Esophagus muscularis mucosa (tissue), 4 donors: ENCODE data around the gene MYH10. TPM values are rescaled to one million over a fixed set of nuclear protein-coding genes. Genes with fewer than 3 reads are reported as not detected.

Source experiments
- DNase-seq: peaks from one replicate; pipeline ENCODE4 v3.0.0-alpha.2; 2017; ENCODE audit errors: extremely low spot score
- H3K27ac ChIP-seq, 4 donors: fragments of 200-600 bp; sonication (generic); replicated peaks in 1 of 4; 1 replicate in 3 of 4; 2 replicates in 1 of 4; pipeline ENCODE4 v1.5.1; 2016 to 2019; ENCODE audit warnings: mild to moderate bottlenecking in 1 of 4
- H3K27me3 ChIP-seq, 4 donors: fragments of 200-600 bp; sonication (generic); one replicate each; pipeline versions ENCODE4 v1.5.1 to v1.6.0; 2016 to 2019
- H3K36me3 ChIP-seq, 4 donors: fragments of 200-600 bp; sonication (generic); one replicate each; pipeline ENCODE4 v1.5.1; 2016 to 2019
- H3K4me1 ChIP-seq, 4 donors: fragments of 200-600 bp; sonication (generic); one replicate each; pipeline ENCODE4 v1.5.1; 2016 to 2019
- H3K4me3 ChIP-seq, 4 donors: fragments of 200-600 bp; sonication (generic); 1 replicate in 2 of 4; 2 replicates in 2 of 4; pipeline ENCODE4 v1.5.1; 2016 to 2019; ENCODE audit warnings: mild to moderate bottlenecking in 4 of 4, moderate library complexity in 1 of 4
- H3K9me3 ChIP-seq, 4 donors: fragments of 200-600 bp; sonication (generic); 1 replicate in 3 of 4; 2 replicates in 1 of 4; pipeline ENCODE4 v1.5.1; 2016 to 2019
- CTCF ChIP-seq, 3 experiments: fragments of 200-600 bp in 2 of 3; fragments of 450-650 bp in 1 of 3; sonication (generic) in 2 of 3; IDR thresholded peaks; one replicate each; pipeline ENCODE4 v1.5.1; 2017 to 2019; ENCODE audit warnings: antibody characterized with exemption in 3 of 3, mild to moderate bottlenecking in 2 of 3, moderate library complexity in 1 of 3
- EP300 ChIP-seq: sonication (generic); formaldehyde crosslinking; IDR thresholded peaks from one replicate; pipeline ENCODE4 v1.6.1; 2017; ENCODE audit warnings: antibody characterized with exemption
- POLR2A ChIP-seq: fragments of 450-650 bp; IDR thresholded peaks from one replicate; pipeline ENCODE4 v1.6.1; 2017; ENCODE audit warnings: antibody characterized with exemption, moderate library complexity, mild to moderate bottlenecking, low read depth
- POLR2AphosphoS5 ChIP-seq, 2 donors: sonication (generic); formaldehyde crosslinking; IDR thresholded peaks; one replicate each; pipeline ENCODE4 v1.6.1; 2017; ENCODE audit warnings: antibody characterized with exemption in 2 of 2
- WGBS: methylation state at CpG from one replicate; pipeline ENCODE4 v1.1.5; 2018; 5-methylcytosine and 5-hydroxymethylcytosine counted together
- intact Hi-C: fragments of 100-400 bp; cut with DNase I; formaldehyde crosslinking; loops from one replicate; pipeline ENCODE4 v1.15.1; 2023
- total RNA-seq, 4 donors: library from RNA; depleted of rRNA; stranded (reverse); fragments of >200 nt; gene quantifications; one replicate each; pipeline versions ENCODE4 v1.1.0 to v1.2.1, GENCODE V29; 2016

Gene MYH10
- total RNA-seq, 4 donors from 2014 or later: 18.9 to 42.0 (median 29.3) TPM

- H3K36me3 ChIP-seq: peaks cover 0 to 6% (median 2%) of the 10 kb centered on the region in 4 donors
- H3K9me3 ChIP-seq: no peaks in the 10 kb centered on the region
- H3K27me3 ChIP-seq: no peaks in the 10 kb centered on the region
- no peak for DNase-seq
- intact Hi-C loops: no loop called here
- TF ChIP-seq CTCF (IDR thresholded peaks at IDR 0.05) (no peak), POLR2AphosphoS5 (IDR thresholded peaks at IDR 0.05) (no peak), EP300 (no peak), POLR2A (no peak)
- no peak overlapping the region for H3K4me3 ChIP-seq
- 86% methylated on average over 2 of the region's 2 CpGs for WGBS
- H3K4me1 ChIP-seq: peaks cover 2 to 10% (median 2%) of the 10 kb centered on the region in 4 donors
- H3K27ac ChIP-seq: no peak overlapping the region
Measured at GRCh38 chr17:8623591-8623990, 6.9 kb downstream of the MYH10 start.

GRCh38 chr17:8622191-8622590 lies 8.3 kb downstream of the MYH10 start:
- no peaks in the 10 kb centered on the region for H3K9me3 ChIP-seq
- H3K27ac ChIP-seq: no peak overlapping the region
- no peak for DNase-seq
- H3K4me1 ChIP-seq: peaks cover 0 to 7% (median 0%) of the 10 kb centered on the region in 4 donors
- H3K27me3 ChIP-seq: no peaks in the 10 kb centered on the region
- intact Hi-C loops: no loop called here
- WGBS: 91% methylated on average over 4 of the region's 4 CpGs
- H3K36me3 ChIP-seq: peaks cover 0 to 6% (median 2%) of the 10 kb centered on the region in 4 donors
- no peak overlapping the region for H3K4me3 ChIP-seq
- TF ChIP-seq CTCF (IDR thresholded peaks at IDR 0.05) (no peak), EP300 (no peak), POLR2A (no peak), POLR2AphosphoS5 (IDR thresholded peaks at IDR 0.05) (no peak)

- no peaks in the 10 kb centered on the region for H3K27me3 ChIP-seq
- H3K36me3 ChIP-seq: peaks cover 0 to 6% (median 2%) of the 10 kb centered on the region in 4 donors
- no peak for TF ChIP-seq POLR2AphosphoS5 (IDR thresholded peaks at IDR 0.05)
- TF ChIP-seq CTCF (IDR thresholded peaks at IDR 0.05): no peak
- no peak for TF ChIP-seq POLR2A
- TF ChIP-seq EP300: no peak
- H3K4me3 ChIP-seq: no peak overlapping the region
- intact Hi-C loops: no loop called here
- DNase-seq: no peak
- H3K9me3 ChIP-seq: no peaks in the 10 kb centered on the region
- H3K27ac ChIP-seq: no peak overlapping the region
- H3K4me1 ChIP-seq: peaks cover 0 to 7% (median 0%) of the 10 kb centered on the region in 4 donors
- 59% methylated on average over 3 of the region's 3 CpGs for WGBS
Measured at GRCh38 chr17:8621585-8621984, 8.9 kb downstream of the MYH10 start.

GRCh38 chr17:8619294-8619693 lies 11.2 kb downstream of the MYH10 start:
- H3K4me3 ChIP-seq: no peak overlapping the region
- peaks cover 0 to 6% (median 2%) of the 10 kb centered on the region in 4 donors for H3K36me3 ChIP-seq
- intact Hi-C loops: no loop called here
- 84% methylated on average over 6 of the region's 6 CpGs for WGBS
- no peaks in the 10 kb centered on the region for H3K9me3 ChIP-seq
- peaks cover 0 to 7% (median 0%) of the 10 kb centered on the region in 4 donors for H3K4me1 ChIP-seq
- H3K27me3 ChIP-seq: no peaks in the 10 kb centered on the region
- H3K27ac ChIP-seq: no peak overlapping the region
- TF ChIP-seq POLR2A (no peak), CTCF (IDR thresholded peaks at IDR 0.05) (no peak), EP300 (no peak), POLR2AphosphoS5 (IDR thresholded peaks at IDR 0.05) (no peak)
- DNase-seq: no peak

DNA sequence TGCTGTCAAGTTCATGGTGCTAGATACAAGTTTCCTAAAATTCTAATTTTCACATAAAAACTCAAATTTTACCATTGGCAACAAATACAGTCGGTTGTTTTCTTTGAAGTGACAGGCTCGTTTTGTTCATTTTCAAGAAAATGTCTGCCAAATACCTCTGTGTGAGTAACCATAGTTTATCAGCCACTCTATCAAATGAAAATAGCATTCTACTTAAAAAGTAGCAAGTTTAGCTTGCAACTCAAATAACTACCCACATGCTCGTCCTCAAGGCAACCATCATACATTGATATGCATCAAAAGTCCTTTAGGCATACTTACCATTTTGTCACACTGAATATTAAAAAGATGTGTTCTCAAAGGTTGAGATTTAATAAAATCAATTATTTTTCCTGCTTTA lies 11.7 kb downstream of the MYH10 start:
- intact Hi-C loops: no loop called here
- DNase-seq: no peak
- peaks cover 0 to 8% (median 0%) of the 10 kb centered on the region in 4 donors for H3K4me1 ChIP-seq
- WGBS: 84% methylated on average over 3 of the region's 3 CpGs
- H3K36me3 ChIP-seq: peaks cover 0 to 6% (median 2%) of the 10 kb centered on the region in 4 donors
- TF ChIP-seq POLR2AphosphoS5 (IDR thresholded peaks at IDR 0.05) (no peak), EP300 (no peak), POLR2A (no peak), CTCF (IDR thresholded peaks at IDR 0.05) (no peak)
- no peaks in the 10 kb centered on the region for H3K27me3 ChIP-seq
- no peak overlapping the region for H3K4me3 ChIP-seq
- H3K27ac ChIP-seq: no peak overlapping the region
- H3K9me3 ChIP-seq: no peaks in the 10 kb centered on the region
